MV-4-11 (cell line): Measurements from ENCODE around the gene MAPK14.
"Not testable (repeated sequence)": the region's sequence is repeated elsewhere in the genome, so short reads cannot be mapped to it uniquely, and the experiment has no call there.

ENCODE experiments used
- DNase-seq: peaks from one replicate; lab custom pipeline; 2025; lab: John Stamatoyannopoulos, UW

MAPK14 gene

DNA sequence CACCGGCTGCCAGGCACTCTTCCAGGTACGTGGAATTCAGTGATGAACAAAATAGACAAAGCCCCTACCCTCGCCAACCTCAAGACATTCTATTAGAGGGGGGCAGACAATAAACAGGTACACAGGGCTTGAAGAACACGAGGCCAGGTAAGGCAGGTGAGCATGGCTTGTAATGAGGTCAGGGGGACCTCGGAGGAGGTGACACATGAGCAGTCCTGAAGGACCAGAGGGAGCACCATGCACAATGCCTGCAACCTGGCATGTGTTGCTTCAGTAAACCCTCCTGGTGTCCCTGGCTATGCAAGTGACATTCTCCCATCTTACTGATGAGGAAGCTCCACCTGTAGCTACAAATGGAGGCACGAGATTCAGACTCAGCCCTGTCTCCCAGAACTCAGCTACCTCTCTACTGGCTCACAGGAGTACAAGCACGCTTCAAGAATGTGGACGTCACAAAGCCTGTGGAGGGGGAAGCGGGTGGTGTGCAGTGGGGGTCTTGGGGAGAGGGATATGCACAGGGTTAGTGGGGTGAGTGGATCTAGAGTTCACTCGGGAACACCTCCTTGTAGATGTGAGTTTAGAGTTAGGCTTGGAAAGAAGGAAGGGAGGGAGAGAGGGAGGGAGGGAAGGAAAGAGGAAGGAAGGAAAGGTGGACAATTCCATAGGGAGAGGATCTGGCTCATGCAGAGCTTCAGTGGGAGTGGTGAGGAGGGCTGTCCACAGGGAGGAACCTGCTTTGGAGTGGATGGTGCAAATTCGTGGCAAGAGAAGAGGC lies 95.1 kb downstream of the MAPK14 start:
- DNase-seq, result no peak

DNA sequence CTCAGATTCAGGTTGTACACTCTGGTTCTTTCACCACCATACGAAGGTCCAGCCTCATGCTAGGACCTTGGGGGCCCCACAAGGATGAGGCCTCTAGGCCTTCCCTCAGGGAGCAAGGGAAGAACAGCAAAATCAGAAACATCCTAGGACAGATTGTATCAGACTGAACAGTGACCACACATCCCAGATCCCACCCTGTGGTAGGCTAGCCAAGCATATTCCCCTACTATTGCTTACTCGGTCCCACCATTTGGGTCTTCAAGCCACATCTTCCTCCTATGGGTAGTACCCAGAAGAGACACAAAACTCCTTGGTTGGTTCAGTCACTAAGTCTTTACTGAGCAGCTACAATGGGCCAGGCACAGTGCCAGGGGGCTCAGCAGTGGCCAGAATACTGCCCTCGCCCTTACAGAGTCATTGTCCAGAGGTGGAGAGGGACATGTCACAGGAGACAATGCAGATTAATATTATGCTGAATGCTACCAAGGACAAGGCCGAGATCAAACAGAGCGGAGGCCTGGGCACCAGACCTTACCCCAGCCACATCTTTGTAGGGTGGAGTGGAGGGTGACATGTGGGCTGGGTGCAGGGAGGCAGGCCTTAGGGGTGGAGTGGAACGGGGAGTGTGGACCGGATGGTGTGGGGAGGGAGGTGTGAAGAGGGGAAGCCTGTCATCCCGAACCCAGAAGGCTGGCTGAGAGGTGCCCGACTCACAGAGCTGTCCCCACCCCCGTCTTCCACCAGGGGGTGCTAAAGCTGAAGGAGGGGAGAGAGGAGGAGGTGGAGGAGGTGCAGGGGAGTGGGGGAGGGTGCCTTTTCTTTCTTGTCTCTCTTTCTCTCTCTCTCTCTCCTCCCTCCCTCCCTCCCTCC lies 95.9 kb downstream of the MAPK14 start:
- DNase-seq, result peak; percentile 67

DNA sequence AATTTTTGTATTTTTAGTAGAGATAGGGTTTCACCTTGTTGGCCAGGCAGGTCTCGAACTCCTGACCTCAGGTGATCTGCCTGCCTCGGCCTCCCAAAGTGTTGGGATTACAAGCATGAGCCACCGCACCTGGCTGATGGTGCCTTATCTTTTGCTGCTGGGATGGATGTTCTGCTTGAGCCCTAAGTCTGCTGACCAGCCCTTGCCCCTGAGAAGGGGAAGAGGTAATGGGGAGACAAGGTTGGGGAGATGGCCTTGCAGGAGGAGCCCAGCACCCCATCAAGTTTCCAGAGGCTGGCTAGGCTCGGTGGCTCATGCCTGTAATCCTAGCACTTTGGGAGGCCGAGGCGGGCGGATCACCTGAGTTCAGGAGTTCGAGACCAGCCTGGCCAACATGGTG lies 96.7 kb downstream of the MAPK14 start:
- DNase-seq, result not testable (repeated sequence)

DNA sequence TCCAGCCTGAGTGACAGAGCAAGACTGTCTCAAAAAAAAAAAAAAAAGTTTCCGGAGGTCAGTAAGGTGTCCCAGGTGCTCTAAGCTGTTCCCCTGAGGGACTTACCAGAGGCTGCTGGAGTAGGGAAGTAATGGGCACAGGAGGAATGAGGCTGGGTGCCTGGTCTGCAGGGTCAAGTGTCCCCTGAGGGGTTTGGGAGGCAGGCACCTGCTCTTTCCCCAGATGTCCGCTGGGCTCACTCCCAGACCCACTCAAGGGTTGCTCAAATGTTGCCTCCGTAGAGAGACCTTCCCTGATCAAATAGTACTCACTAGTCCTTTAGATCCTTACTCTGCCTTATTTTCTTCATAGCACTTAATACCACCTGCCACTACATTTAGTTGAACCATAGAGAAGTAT lies 97.3 kb downstream of the MAPK14 start:
- DNase-seq, result no peak

DNA sequence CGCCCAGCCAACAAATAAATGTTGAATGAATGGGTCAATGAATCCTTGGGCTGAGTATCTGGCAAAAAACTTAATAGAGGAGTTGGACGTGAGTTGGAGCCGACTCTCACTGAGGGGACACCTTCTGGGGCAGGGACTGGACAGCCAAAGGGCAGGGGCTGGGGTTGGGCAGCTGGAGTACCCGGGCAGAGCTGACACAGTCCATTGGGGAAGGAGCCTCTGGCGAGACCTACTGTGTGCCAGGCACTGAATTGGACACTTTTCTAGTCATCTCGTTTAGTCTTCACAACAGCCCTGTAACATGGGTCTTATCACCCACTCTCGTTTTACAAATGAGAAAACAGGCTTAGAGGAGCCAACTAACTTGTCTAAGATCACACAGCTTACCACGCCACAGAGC lies 98.0 kb downstream of the MAPK14 start:
- DNase-seq, result no peak

DNA sequence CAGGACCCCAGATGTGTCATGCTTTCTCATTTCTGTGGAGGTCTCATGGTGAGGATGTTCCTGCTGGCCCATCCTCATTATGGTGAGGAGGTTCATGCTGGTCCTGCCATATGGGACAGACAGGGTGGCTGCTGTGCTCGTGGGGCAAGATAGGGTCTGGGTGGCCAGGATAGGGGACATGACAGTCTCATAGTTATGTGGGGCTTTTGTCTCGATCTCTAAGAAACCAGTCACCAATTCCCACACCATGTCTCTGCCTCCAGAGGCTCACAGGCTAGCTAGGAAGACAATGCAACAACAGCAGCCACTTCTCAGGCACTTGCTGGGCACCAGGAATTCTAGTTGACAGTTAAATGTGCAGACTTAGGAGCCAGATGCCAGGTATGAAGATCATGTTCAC lies 98.5 kb downstream of the MAPK14 start:
- DNase-seq, result no peak

DNA sequence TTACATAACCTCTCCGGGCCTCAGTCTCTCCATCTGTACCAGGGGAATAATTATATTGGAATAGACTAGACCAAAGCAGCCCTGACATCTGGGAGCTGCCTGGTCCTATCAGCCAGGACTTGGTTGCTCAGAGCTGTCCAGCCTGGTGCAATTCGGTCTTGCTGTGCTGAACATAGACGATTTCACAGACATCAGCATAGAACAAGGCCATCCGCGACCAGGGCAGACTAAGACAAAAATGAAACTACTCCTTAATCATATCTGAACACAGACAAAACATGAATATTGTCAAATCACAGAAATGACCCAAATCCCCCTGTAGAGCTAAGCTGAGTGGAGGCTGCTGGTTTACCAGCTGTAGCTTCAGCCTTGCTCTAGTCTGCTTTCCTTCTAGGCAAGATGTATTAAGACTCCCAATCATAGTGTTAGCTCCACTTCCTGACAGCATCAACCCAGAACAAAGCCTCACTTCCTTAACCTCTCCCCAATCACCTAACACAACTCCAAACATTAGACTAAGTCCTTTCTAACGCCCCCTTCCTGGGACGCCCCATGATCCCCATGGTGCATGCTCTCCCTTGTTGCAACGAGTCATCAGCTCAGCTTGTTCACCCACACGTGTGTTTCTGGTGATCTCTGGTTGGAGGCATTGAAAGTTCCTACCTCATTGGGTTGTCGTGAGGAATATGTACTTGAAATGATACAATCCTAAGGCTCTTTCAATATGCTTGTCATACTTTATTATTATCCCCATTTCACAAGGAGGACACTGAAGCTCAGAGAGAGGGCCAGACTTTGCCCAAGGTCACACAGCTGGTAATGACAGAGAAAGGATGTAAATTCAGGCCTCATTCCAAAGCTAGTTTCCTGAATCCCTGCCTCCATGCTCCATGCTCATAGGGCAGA lies 99.2 kb downstream of the MAPK14 start:
- peak; percentile 51 for DNase-seq

DNA sequence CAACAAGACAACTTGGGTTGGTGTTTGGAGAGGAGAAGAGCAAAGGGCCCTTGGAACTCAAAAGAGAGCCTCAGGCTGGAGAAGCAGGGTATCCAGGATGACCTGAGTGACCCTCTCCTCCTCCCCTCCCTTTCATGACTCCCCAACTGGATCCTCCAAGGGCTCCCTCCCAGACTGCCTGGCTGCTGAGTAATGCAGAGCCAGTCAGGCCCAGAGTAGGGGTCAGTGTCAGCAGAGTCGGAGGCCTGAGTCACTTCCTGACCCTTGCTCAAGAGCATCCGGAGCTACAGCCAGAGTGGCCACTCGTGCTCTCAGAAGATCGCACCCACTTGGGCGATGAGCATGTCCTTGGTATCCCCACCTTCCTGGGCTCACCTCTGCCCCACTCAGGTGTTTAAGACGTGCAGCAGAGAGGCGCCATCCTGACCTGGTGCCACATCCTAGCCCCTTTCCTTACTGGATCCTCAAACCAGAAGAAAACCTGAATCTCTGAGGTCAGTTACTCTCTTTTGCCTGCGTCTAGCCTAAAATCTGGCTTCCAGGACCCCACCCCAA lies 99.9 kb downstream of the MAPK14 start:
- peak; percentile 69 for DNase-seq

DNA sequence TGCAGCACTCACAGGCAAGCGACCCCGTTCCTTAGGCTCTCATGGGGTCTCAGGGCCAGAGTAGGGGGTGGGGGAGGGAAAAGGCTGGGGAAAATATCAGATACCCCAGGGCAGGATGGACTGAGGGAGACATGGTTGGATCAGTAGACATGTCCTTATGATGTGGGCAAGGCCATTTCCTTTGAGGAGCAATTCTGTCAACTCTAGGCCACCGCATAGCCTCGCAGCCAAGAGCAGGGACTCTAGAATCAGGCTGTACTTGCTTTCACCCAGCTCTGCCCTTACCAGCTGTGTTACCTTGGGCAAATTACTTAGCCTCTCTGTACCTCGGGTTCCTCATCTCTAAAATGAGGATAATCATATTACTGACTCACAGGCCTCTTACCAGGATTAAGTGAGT lies 100.5 kb downstream of the MAPK14 start:
- DNase-seq, result no peak

DNA sequence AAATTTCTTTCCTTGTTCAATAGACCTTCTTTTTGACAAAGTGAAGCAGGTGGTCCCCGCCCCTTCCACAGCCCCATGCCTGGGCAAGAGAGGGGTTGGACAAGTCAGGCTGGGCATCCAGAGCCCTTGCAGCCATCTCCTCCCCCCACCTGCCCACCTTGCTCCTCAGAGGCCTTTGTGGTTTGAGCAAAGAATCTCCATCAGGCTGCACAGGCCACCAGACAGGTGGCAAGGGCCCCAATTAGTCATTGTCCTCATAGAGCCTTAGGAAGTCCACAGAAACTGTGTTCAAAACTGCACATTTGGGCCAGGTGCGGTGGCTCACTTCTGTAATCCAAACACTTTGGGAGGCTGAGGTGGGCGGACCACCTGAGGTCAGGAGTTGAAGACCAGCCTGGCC lies 101.2 kb downstream of the MAPK14 start:
- DNase-seq, result no peak

DNA sequence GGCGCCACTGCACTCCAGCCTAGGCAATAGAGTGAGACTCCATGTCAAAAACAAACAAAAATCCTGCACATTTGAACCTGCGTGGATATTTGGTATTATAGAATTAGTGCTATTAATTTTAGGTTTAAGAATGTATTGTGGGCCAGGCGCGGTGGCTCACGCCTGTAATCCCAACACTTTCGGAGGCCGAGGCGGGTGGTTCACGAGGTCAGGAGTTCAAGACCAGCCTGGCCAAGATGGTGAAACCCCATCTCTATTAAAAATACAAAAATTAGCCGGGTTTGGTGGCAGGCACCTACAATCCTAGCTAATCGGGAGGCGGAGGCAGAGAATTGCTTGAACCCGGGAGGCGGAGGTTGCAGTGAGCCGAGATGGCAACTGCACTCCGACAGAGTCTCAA lies 101.7 kb downstream of the MAPK14 start:
- not testable (repeated sequence) for DNase-seq

DNA sequence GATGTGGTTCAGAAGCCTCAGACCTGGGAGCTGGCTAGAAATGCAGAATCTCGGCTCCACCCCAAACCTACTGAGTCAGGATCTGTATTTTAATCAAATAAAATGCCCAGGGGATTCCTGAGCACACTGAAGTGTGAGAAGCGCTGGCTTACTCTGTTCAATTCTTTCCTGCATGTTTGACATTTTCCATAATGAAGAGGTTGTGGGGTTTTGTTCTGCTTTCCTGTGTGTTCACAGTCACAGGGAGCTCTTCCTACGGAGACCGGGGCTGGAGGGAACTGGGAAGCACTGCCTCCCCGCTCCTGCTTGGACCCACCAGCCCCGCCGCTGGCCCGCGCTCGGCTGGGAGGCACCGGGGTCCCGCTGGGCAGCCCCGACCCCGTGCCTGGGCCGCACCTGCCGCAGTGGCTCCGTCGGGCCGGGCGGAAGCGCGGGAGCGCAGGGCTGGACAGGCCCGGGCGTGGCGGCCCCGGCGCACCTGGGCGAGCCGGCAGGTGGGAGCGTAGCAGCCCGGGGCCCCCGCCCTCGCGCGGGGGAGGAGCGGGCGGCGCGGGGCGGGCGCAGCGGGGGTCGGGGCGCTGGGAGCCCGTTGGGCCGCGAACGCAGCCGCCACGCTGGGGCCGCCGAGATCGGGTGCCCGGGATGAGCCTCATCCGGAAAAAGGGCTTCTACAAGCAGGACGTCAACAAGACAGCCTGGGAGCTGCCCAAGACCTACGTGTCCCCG lies 102.5 kb downstream of the MAPK14 start, which contains the start of gene MAPK13:
Gene MAPK13 (plus strand): TSS at position 573 of the 726 bp plus-strand sequence. CDS start 70 bp downstream, at position 643.
- no peak for DNase-seq

DNA sequence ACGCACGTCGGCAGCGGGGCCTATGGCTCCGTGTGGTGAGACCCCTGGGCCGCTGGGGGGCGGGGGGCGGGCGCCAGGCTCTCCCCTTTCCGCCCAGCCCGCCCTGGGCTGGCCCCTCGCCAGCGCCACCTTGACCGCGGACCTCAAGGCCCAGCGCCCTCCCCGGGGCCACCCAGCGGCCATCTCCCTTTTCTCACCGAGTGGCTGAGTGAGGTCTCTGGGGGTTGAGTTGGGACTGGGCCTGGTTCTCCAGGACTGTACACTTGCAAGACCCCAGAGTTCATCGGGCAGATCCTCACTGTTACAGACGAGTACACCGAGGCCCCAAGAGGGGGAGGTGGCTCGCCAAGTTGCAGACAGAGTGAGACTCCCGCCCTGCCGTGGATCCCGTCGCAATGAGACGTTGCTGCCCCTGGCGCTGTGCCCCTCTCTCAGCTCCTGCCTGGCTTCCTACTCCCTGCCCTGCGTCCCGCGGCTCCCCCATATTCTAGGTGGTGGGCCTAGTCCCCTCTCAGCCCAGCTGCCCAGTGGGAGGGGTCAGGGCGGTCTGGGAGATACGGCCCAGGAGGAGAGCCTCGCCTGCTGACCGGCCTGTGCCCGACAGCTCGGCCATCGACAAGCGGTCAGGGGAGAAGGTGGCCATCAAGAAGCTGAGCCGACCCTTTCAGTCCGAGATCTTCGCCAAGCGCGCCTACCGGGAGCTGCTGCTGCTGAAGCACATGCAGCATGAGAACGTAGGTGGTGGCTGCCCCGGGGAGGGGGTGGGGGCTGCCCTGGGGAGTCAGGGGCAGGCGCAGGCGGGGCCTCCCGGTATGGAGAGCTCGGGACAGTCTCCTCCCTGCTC lies 103.3 kb downstream of the MAPK14 start:
- no peak for DNase-seq

DNA sequence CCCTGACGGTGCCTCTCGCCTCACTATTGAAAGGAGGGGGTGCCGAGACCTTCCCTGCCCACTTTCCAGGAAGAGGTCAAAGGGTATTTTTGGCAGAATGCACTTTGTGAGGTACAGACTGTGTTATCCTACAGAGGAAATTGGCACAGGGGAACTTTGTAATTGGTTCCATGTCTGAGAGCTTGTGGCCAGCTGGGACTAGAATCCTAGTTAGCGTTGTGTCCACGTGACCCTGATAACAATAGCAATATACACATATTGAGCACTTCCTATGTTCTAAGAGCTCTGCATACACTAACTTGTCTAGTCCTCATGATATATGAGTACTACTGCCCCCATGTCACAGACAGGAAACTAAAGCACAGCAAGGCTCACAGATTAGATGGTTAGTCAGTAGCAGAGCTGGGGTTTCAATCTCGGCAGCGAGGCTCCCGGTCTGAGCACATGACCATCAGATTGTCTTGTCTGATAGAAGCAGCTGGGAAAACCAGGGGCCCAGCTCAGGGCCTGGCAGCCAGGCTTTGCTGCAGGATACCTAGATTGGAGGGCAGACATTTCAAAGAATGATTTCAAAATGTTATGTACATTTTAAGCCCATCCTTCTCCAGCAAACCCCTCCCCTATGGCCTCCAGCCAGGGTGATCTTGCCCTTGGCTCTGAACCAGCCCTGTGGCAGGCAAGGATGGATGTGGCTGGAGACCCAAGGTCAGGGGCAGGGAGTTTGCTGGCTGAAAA lies 104.1 kb downstream of the MAPK14 start:
- peak; percentile 62 for DNase-seq

DNA sequence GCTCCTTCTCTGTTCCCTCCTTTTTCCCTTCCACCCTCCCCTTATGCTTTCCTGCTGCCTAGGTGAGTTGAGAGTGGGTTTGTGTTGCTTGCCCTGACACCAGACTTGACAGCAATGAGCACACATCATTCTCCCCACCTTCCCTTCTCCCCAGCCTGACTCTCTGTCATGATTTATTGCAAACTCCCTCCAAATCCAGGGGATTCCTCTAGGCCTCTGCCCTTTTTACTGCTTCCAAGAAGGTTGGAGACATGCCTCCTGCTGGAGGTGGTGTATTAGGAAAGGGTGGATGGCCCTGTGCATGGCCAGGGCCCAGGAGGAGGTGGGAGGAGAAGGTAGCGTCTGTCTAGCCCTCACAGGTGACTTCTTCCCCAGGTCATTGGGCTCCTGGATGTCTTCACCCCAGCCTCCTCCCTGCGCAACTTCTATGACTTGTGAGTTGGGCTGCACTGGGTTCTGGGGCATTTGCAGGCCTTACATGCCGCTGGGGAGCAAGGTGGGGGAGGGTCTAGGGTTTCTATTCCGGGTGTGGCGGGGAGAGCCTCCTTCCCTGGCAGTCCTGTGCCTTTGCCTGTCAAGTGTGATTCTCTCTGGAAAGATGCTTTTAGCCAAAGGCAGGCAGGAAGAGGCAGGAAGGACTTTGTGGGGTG lies 104.8 kb downstream of the MAPK14 start:
- no peak for DNase-seq

DNA sequence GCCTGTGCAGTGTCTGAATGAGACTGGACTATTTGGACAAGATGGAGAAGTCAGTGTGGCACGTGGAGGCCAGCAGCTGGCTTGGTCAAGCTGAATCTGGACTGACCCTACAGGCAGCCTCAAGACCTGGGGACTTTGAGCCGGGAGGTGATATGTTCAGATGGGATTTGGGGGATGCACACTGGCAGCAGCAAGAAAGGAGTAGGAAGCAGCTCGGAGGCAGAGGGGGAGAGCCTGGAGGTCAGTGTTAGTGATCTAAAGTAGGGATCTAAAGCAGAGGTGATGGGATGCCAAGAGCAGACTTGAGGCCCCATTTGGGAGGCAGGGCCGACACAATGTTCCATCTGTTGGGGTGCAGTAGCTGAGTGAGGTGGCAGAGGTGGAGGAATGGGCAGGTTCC lies 105.5 kb downstream of the MAPK14 start:
- DNase-seq, result no peak

DNA sequence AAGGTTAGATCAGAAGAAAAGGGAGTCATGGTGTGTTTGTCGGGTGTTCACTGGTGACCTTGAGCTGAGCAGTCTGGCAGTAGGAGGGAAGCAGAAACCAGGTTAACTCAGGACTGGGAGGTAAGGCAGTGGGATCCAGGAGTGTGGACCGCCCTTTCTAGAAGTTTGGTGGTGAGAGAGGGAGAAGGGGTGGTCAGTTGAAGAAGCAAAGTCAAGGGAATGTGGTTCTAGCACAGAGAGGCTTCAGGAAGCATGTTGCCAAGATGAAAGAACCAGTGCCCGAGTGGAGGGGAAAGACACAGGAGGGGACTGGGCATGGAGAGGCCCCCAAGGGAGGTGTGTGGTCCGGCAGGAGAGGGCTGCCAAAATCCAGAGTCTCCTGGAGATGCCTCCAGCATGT lies 106.3 kb downstream of the MAPK14 start:
- DNase-seq, result no peak

DNA sequence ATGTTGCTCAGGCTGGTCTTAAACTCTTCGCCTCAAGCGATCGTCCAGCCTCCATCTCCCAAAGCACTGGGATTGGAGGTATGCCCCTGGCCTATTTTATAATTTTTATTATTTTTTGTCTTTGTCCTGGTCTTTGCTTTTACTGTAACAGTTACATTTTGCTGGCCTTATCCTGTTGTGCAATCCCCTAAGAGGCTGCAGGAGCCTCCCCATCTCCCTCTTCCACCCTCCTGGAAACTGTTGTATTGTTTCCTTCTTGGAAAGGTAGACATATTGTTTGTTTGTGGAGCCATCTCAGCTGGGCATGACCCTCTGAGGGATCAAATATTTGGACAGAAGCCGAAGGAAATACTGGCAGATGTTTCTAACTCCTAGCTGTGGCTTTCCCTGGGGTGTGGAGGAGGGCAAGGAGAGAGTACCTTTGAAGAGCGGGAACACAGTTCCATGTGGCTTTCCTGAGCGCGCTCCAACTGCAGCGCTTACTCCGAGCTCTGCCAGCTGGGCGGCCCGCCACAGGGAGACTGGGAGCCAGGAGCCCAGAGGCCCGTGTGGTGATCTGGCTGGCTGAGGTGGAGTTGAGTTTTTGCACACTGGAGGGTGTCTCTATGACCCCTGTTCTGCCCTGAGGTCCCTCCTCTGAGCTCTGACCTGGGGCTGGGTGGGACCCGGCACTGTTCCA lies 107.6 kb downstream of the MAPK14 start:
- no peak for DNase-seq
